Skeletal muscle tissue (tissue), 4 donors: ENCODE measurements around the gene SNX27. TPM values are rescaled to one million over a fixed set of nuclear protein-coding genes. Genes with fewer than 3 reads are reported as not detected.

ENCODE experiments used
- H3K27ac ChIP-seq: one replicate; pipeline ENCODE4 v1.7.0; 2013; ENCODE audit warnings: mild to moderate bottlenecking, low read depth, low read length, inconsistent platforms
- H3K27me3 ChIP-seq, 3 donors: one replicate each; pipeline ENCODE4 v1.7.0; 2013; ENCODE audit warnings: low read length in 3 of 3; ENCODE audit not compliant: control insufficient read depth in 3 of 3, insufficient read depth in 3 of 3
- H3K36me3 ChIP-seq, 3 donors: one replicate each; pipeline ENCODE4 v1.7.0; 2013; ENCODE audit warnings: low read length in 3 of 3; ENCODE audit not compliant: control insufficient read depth in 3 of 3, insufficient read depth in 3 of 3
- H3K4me1 ChIP-seq, 3 donors: one replicate each; pipeline ENCODE4 v1.7.0; 2013; ENCODE audit warnings: low read length in 3 of 3, mild to moderate bottlenecking in 3 of 3; ENCODE audit not compliant: control insufficient read depth in 3 of 3, insufficient read depth in 3 of 3
- H3K4me3 ChIP-seq, 3 donors: one replicate each; pipeline ENCODE4 v1.7.0; 2013; ENCODE audit warnings: low read length in 3 of 3
- H3K9ac ChIP-seq, 3 donors: one replicate each; pipeline ENCODE4 v1.7.0; 2013; ENCODE audit warnings: low read length in 3 of 3, mild to moderate bottlenecking in 3 of 3, moderate library complexity in 2 of 3, low read depth in 1 of 3
- H3K9me3 ChIP-seq, 3 donors: one replicate each; pipeline ENCODE4 v1.7.0; 2013; ENCODE audit warnings: low read length in 3 of 3; ENCODE audit not compliant: control insufficient read depth in 3 of 3
- total RNA-seq: library from RNA; depleted of rRNA; stranded (reverse); fragments of >200 nt; gene quantifications from one replicate; pipeline ENCODE4 v1.2.3, GENCODE V29; 2014
- donor health status: Osteomylitis.

Gene SNX27
- total RNA-seq, 1 donor from 2014 or later, result 36.0 TPM

GRCh38 chr1:151689494-151689893, 77.6 kb downstream of the SNX27 start:
- Histone ChIP-seq H3K27me3 (no peaks in the 10 kb centered on the region), H3K4me3 (no peak overlapping the region), H3K9me3 (no peaks in the 10 kb centered on the region), H3K9ac (no peak overlapping the region), H3K27ac (no peak overlapping the region), H3K4me1 (no peaks in the 10 kb centered on the region), H3K36me3 (peaks cover 10 to 40% (median 34%) of the 10 kb centered on the region in 3 donors)

GRCh38 chr1:151692226-151692625, 80.4 kb downstream of the SNX27 start:
- H3K4me1 ChIP-seq, result no peaks in the 10 kb centered on the region
- no peaks in the 10 kb centered on the region for H3K9me3 ChIP-seq
- no peak overlapping the region for H3K4me3 ChIP-seq
- H3K27ac ChIP-seq, result no peak overlapping the region
- no peak overlapping the region for H3K9ac ChIP-seq
- no peaks in the 10 kb centered on the region for H3K27me3 ChIP-seq
- peaks cover 13 to 44% (median 43%) of the 10 kb centered on the region in 3 donors for H3K36me3 ChIP-seq

GRCh38 chr1:151693057-151693651, 81.3 kb downstream of the SNX27 start:
- Histone ChIP-seq H3K4me3 (no peak overlapping the region), H3K27me3 (no peaks in the 10 kb centered on the region), H3K27ac (no peak overlapping the region), H3K4me1 (no peaks in the 10 kb centered on the region), H3K9ac (no peak overlapping the region), H3K36me3 (peaks cover 22 to 52% (median 50%) of the 10 kb centered on the region in 3 donors), H3K9me3 (no peaks in the 10 kb centered on the region)

GRCh38 chr1:151701515-151701914, 89.7 kb downstream of the SNX27 start:
- no peak overlapping the region for H3K27ac ChIP-seq
- H3K9me3 ChIP-seq, result no peaks in the 10 kb centered on the region
- no peaks in the 10 kb centered on the region for H3K27me3 ChIP-seq
- H3K4me1 ChIP-seq, result no peaks in the 10 kb centered on the region
- H3K36me3 ChIP-seq, result peaks cover 16 to 44% (median 42%) of the 10 kb centered on the region in 3 donors
- H3K9ac ChIP-seq, result no peak overlapping the region
- H3K4me3 ChIP-seq, result no peak overlapping the region

GRCh38 chr1:151702936-151703335, 91.1 kb downstream of the SNX27 start:
- peaks cover 8 to 32% (median 30%) of the 10 kb centered on the region in 3 donors for H3K36me3 ChIP-seq

GRCh38 chr1:151703813-151704212, 92.0 kb downstream of the SNX27 start:
- Histone ChIP-seq H3K9me3 (no peaks in the 10 kb centered on the region), H3K27ac (no peak overlapping the region), H3K9ac (no peak overlapping the region), H3K4me3 (no peak overlapping the region), H3K4me1 (no peaks in the 10 kb centered on the region), H3K27me3 (no peaks in the 10 kb centered on the region), H3K36me3 (peaks cover 4 to 26% (median 23%) of the 10 kb centered on the region in 3 donors)

More at GRCh38 chr1:151702936-151703335, 91.1 kb downstream of the SNX27 start:
- no peak overlapping the region for H3K9ac ChIP-seq
- no peaks in the 10 kb centered on the region for H3K27me3 ChIP-seq
- H3K4me3 ChIP-seq, result no peak overlapping the region
- no peaks in the 10 kb centered on the region for H3K9me3 ChIP-seq
- no peaks in the 10 kb centered on the region for H3K4me1 ChIP-seq
- no peak overlapping the region for H3K27ac ChIP-seq

GRCh38 chr1:151704246-151704645, 92.4 kb downstream of the SNX27 start:
- Histone ChIP-seq H3K9me3 (no peaks in the 10 kb centered on the region), H3K27me3 (no peaks in the 10 kb centered on the region), H3K4me1 (no peaks in the 10 kb centered on the region), H3K36me3 (peaks cover 4 to 23% (median 21%) of the 10 kb centered on the region in 3 donors), H3K4me3 (no peak overlapping the region), H3K27ac (no peak overlapping the region), H3K9ac (no peak overlapping the region)

GRCh38 chr1:151705146-151705545, 93.3 kb downstream of the SNX27 start:
- Histone ChIP-seq H3K27ac (no peak overlapping the region), H3K4me3 (no peak overlapping the region), H3K9me3 (no peaks in the 10 kb centered on the region), H3K27me3 (no peaks in the 10 kb centered on the region), H3K9ac (no peak overlapping the region), H3K4me1 (no peaks in the 10 kb centered on the region), H3K36me3 (peaks cover 4 to 14% (median 13%) of the 10 kb centered on the region in 3 donors)

GRCh38 chr1:151705753-151706463, 94.1 kb downstream of the SNX27 start:
- Histone ChIP-seq H3K4me1 (no peaks in the 10 kb centered on the region), H3K27me3 (peaks cover 0 to 1% (median under 1%) of the 10 kb centered on the region in 3 donors), H3K4me3 (no peak overlapping the region), H3K9ac (peak overlapping the region in 1 of 3 donors; percentile 8), H3K27ac (no peak overlapping the region), H3K9me3 (no peaks in the 10 kb centered on the region), H3K36me3 (peaks cover 4 to 10% (median 6%) of the 10 kb centered on the region in 3 donors)
